ENCODE results near the gene EPHB3.
"Not testable (repeated sequence)": the region's sequence is repeated elsewhere in the genome, so short reads cannot be mapped to it uniquely, and the experiment has no call there.

Gene EPHB3

DNA sequence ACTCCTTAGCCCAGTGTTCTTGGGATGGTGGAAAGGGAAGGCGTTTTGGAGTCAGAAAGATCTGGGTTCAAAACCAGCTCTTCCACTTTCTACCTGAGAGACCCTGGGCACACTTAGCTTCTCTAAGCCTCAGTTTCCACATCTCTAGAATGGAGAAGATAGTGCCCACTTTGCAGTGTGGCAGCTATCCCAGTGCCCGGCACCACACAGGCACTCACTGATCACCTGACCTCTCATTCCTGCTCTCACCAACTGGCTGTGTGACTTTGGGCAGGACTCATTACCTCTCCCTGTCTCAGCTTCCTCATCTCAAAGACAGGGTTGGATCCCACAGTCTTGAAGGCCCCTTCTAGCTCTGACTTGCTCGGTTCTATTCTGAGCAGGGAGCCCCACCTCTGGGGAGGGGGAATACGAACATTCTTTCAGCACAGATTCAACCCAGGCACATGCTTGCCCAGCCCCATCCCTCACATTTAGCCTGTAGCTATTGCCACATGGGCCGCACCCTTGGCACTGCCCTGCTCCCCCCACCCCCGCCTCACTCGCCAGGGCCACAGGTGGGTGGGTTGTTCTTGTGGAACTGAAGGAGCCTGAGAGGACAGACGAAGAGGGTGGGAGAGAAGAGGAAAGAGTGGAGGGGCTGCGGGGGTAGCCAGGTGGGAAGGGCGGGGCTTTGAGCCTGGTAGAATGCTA is 39.2 kb downstream of the EPHB3 start:
- no peak for ATAC-seq

DNA sequence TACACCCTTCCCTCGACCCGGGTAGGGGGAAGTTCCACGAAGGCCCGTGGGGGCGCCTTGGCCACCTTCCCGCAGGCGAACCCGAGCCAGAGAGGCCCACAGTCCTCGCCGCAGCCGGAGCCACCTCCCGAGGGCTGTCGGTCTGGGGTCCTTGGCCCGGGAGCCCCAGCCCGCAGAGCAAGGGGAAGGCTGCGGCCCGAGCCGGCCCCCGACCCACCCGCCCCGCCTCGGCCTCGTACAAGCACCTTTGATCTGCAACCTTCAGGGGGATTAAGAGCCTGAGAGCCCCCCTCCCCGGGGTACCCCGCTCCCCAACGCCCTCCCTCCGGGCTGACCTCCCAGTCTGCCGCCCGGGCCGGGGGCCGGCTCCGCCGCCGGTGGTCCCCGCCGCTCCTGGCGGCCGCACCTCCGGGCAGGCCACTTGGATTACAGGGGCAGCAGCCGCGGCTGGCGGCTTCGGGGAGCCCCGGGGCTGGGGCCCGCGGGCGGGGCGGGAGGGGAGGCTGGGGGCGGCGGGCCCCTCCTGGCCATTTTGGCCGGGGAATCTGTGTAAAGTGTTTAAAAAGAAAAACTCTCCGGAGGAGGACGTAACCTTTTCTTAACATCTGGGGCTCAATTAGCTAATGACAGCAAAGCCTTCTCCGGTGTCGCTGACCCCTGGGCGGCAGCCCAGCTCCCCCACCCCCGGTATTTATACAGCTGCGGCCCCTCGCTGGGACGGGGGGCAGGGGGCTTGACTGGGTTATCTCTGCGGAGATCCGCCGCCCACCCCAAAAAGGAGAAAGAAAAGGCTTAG is 40.2 kb downstream of the EPHB3 start:
- no peak for ATAC-seq

DNA sequence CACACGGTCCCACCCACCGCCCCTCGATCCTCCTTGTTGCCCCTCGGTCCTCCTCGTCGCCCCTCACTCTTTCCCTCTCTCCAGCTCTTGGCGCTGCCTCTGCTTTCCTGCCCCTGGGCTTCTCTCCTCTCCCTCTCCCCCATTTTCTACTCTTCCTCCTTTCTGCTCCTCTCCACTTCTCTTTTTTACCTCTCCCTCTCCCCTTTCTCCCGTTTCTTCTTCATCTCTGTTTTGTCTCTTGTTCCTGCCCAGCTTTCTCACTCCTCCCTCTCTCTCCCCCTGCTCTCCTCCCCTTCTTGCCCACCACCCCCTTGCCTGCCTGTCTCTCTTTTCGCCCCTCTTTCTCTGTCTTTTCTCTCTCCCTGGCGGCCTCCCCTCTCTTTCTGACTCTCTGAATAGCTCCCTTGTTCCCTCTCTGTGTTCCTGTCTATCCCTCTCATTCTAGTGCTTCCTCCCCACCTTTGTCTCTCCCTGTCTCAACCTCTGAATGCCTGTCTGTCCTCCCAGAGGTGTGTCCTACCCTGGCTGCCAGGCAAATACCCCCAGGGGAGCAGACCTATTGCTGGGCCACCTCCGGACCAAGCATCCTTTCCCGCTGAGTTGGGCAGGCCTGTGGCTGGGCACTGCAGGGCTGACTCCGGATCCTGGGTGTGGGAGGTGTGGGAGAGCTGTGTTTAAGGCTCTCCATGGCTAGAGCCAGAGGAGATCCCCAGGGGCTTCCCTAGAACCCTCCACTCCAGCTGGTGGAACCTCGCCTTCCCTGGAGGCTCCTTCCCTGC is 41.0 kb downstream of the EPHB3 start:
- ATAC-seq: no peak

DNA sequence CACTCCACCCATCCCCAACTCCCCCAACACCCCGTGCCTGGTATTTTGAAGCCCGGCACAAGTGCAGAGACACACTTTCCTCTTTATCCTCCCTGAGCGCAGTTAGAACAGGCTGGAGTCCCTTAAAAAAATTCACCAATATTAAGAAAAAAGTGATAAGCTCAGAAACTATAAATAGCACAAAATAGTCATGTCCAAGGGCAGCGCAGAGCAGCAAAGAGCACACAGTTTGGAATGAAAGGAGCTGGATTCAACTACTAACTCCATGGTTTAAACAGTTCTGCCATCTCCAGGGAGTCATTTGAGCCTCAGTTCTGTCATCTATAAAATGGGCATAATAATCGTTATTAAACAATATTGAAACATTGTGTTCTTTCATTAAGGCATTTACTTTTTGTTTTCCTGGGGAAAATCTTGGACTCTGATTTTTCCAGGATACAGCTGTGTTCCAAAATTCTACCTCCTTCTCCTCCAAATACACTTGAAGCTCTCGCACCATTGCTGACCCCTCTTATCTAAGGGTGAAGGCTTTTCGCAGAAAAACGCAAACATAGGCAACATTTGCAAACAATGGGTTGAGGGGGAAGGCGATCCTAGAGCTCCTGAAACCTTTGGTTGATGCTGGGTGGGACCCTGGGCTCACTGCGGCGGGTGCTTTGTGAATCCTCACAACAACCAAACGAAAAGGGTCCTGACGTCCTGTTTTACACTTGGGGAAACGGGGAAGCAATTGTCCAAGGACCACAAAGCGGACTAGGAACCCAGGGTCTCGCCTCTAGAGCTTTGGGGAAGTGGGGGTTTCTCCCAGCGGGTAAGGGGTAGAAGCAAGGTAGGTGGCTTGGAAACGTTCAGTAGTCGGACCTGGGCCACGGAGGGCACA is 41.8 kb downstream of the EPHB3 start:
- no peak for ATAC-seq

DNA sequence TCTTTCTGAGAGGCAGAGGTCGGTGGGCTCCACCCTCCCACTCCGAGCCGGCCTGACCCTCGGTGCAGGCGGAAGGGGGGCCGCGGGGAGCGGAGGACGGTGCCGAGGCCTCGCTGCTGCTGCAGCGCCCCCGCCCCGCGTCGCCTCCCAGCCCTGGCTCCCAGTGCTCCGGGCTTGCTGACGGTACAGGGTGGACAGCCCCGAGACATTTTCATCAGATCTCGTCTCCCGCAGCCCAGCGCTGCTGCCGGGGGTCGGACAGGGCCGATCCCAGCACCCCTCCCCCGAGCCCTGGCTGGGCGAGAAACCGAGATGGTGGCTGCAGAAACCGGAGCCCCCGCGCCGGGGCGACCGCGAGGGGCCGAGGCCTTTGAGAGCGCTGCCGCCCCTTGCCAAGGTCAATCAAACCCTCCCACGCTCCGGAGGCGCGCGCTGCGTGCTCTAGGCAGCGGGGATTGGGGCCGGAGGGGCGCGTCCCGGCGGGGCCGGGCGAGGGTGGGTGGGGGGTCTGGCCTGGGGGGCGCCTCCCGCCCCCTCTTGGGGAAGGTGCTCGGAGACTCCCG is 42.5 kb downstream of the EPHB3 start:
- no peak for ATAC-seq

DNA sequence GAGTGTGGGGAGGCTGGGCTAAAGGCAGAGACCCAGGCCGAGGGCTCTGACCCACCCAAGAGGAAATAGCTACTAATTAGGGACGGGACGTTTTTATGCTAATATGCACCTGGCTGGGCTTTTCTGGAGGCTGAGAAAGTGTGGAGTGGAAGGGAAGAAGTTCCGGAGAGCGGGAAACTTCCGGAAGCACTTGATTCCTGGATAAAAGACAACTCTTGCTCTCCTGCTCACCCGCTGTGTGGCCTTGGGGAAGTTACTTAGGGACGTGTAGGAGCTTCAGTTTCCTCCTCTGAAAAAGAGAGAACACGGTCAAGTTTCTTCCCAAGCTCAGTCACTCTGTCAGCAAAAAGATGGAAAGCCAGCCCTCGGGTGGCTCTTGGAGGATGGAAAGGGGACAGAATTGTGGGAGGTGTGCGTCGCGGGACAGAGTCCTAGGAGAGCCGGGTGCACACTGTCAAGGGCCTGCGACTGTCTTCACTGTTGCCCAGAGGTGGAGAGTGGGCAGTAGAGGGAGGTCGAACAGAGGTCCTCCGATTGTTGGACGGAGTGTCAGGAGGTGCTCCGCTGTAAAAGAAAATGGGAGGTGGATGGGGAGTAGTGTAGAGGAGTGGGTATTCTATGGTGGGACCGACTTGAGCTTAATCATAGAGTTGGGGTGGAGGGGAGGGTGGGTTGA is 43.2 kb downstream of the EPHB3 start:
- no peak for ATAC-seq

DNA sequence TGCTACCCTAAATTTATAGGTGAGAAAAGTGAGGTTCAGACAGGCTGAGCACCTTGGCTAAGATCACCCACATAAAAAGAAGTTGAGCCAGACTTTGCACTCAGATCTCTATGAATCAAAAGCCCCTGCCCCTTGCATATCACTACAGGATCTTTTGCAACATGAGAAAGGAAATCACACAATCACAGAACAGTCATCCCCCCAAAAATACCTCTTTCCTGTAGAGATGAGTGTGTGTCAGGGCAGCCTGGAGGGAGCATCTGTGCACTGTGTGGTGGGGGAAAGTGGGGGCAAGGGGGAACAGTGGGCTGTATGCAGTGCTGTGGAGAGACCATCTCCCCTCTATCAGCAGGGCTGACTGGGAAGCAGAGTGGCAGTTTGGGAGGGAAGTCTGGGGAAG is 46.6 kb downstream of the EPHB3 start:
- no peak for ATAC-seq

DNA sequence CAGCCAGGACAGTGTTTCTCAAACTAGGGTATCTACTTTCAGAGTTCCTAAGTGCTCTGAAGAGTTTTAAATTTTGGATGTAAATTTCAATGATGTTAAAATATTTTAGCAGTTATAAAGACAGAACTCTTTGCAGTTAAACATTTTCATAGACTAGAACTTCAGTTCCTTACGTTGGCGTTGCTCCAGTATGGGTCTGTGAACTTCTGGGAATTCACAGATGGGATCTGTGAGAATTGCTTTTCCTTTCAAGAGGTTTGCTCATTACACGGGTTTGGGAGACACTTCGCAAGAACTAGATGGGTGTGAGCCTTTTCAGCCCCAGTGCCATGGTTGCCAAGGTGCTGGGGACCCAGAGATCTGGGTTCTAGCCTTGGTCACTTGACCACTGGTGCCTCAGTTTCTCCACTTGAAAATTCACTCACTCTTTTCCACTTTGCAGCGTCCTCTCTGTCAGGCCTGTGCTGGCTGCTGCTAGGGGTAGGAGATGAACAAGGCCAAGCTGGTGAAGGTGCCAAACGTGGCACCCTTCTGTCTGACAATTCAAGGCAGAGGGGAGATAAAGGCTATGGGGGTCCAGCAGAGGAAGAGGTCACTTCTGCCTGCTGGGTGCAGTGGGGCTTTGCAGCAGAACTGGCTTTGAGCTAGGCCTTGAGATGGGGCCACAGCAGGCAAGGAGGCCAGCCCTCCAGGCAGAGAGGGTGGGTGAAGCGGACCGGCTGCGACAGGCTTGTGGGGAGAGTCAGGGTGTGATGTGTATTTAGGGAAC is 48.1 kb downstream of the EPHB3 start:
- ATAC-seq: no peak

DNA sequence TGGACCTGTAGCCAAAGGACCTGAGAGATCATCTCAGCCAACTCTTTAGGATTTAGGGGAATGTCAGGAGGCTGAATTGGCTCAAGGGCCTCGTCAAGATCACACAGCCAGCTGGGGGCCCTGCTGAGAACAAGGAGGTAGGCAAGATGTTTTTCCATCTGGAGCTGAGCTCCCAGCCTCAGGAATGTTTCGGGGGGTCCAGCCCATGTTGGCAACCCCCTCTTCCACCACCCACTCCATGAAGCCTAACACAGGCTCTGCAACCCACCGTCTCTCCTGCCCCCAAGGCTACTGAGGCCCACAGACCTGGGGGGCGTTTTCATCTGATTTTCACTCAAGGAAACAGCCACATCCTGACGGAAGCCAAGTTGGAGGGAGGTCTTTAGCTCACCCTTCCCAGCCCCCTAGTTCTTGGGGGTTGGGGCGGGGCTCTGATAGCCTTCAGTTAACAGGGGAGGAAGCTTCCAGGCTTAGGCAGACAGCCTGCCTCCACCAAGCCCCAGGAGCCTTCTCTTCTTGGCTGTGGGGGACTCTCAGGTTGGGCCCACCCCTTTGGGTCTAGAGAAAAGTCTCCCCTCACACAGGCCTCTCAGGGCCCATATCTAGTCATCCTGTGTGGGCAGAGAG is 48.8 kb downstream of the EPHB3 start:
- no peak for ATAC-seq

DNA sequence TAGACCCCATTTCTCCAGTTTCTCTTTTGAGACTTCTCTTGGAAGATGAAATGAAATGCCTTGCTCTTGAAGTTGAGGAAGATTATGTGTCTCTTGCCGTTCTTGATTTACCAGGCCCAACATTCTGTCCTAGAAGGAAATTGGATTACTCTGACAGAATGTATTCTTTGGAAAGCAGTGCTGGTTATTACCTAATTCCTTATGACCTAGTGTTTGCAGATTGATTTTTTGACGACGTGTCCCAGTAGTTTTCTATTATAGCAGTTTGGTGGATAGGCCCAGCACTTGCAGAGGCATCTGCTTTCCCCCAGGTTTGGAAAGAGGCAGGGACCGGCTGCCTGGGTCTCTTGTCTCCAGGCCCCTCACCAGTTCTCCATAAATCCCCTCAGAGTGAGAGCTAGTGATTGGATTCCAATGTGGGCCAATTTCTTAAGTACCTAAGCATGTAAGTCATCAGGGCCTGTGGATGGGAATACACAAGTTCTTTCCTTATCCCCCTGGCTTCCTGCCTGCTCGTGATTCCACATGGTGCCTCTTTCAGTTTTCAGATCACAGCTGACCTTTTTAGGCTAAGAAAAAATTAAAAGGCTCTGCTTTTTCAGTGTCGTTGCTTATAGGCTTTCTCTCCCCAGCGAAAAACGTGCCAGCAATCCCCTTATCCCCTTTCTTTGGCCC is 50.2 kb downstream of the EPHB3 start:
- no peak for ATAC-seq

DNA sequence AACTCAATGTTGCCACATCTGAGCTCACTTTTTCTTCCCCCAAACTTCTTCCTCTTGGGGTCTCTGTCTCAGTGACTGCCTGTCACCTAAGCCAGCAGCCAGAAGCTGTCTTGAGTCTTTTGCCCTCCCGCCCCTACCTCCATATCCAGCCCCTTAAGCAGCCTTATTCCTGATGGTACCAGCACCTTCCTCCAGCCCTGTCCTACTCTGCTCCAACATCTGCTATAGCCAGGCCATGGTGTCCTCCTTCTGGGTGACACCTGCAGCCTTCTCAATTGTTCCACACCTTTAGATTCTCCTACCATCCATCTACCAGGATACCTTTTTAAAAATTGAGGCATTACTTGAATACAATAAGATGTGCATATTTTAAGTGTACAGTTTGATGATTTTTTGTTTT is 53.8 kb downstream of the EPHB3 start:
- ATAC-seq: no peak

DNA sequence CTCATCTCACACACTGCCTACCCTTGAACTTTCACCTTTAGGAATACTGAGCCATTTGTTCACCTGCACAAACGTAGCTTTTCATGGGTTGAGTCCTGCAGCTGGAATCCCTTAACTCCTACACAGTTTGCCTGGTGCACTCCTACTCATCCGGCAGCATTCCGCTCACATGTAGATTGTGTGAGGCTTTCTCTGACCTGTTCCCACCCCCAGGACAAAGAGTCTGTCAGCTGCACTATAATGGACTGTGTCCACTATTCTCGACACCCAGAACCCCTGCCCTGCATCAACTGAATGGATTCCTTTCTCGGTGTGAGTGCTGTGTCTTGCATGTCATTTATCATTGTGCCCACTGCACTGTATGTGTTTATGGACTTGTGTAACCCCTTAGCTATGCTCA is 54.9 kb downstream of the EPHB3 start:
- ATAC-seq: no peak

DNA sequence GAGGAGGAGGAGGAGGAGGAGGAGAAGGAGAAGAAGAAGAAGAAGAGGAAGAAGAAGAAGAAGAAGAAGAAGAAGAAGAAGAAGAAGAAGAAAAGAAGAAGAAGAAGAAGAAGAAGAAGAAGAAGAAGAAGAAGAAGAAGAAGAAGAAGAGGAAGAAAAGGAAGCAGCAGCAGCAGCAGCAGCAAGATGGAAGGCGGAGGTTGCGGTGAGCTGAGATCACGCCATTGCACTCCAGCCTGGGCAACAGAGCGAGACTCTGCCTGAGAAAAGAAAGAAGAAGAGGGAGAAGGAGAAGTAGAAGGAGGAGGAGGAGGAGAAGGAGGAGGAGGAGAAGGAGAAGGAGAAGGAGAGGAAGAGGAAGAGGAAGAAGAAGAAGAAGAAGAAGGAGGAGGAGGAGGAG is 55.7 kb downstream of the EPHB3 start:
- ATAC-seq: not testable (repeated sequence)

DNA sequence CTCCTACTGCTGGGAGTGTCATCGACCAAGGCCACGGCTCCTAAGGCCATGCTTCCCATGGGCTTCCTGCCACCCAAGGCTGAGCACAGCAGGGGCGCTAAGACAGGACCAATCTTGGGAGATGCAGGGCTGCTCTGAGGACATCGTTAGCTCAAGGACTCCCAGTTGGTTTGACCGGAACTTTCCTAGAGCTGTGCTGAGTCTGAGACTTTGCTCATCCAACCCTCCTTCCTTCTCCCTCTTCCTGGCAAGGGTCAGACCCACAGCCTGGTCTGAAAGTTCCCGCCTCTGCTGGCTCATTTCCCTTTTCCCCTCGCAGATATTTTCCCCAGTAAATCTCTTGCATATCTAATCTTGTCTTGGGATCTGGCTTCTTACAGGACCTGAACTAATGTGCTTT is 57.2 kb downstream of the EPHB3 start:
- ATAC-seq: no peak

DNA sequence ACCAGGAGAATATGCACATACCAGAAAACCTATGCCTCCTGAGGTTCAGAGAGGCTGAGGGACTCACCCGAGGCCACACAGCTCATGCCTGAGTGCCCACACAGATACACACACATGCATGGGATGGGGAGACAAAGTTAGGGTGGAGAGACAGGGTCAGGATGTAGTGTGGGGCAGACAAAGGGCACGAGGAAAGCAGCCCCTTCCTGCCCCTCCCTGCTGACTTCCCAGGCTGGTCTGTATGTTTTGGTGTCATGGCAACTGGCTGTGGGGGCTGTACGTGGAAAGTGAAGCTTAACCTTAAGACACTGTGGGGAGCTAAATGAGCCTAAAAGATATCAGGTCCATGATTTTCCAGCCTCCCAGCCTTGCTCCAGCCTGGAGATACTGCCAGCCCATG is 57.8 kb downstream of the EPHB3 start:
- ATAC-seq: no peak

DNA sequence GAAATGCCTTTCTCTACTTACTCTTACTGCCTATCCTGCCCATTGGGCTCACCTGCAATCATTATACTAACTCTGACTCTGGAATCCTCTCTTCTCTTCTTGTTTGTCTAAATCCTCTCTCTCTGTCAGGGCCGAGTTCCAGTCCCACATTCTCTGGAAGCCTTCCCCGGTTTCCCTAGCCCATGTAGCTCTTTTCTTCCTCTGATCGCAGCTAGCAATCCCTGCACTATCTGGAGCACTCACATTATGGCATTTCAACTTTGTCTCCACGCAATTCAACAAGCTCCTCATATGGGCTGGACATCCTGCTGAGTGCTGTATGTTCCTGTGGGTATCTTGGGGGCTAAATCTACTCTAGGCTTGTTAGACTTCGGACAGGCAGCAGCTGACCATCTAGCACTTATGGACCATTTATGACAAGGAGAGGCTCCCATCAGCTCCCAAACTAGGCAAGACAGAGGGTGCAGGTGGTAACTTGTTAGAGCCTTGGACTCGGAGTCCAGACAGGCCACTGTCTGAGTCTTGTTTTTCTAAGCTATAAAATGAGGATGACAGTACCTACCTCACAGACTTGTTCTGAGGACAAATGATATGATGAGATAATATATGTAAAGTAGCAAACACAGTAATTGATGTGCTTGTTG is 58.3 kb downstream of the EPHB3 start:
- ATAC-seq: no peak

DNA sequence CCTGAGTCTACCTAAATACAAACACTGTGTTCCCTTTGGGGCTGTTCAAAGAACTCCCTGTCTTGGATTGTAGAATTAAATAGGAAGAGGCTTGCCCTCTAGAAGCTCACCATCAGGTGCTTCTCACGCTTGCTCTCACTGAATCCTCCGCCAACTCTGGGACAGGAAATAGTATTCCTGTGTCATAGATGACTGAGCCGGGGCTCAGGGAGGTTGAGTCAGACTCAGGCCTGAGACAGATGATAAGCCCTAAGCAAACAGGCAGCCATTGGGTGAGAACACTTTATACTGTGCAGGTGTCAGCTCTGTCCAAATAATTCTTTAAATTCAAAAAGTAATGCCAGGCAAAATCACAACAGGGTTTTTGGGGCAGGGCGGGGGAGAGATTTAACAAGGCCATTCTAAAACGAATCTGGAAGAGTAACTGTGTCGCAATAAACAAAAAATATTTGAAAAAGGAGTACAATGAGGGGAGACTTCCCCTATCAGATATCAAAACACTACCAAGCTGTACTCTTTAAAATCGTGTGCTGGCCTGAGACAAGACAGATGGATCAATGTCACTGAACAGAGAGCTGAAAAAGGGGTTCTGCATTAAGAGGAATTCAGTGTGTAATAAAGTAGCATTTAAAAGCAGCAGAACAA is 59.0 kb downstream of the EPHB3 start:
- no peak for ATAC-seq

DNA sequence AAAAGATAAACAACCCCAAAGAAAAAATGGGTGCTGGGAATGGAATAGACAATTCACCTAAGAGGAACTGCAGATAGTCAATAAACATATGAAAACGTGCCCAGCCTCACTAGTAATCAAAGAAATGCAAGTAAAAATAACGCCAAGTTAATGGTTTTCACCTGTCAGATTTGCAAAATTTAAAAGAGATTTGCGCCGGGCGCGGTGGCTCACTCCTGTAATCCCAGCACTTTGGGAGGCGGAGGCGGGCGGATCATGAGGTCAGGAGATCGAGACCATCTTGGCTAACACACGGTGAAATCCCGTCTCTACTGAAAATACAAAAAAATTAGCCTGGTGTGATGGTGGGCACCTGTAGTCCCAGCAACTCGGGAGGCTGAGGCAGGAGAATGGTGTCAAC is 60.6 kb downstream of the EPHB3 start:
- not testable (repeated sequence) for ATAC-seq

DNA sequence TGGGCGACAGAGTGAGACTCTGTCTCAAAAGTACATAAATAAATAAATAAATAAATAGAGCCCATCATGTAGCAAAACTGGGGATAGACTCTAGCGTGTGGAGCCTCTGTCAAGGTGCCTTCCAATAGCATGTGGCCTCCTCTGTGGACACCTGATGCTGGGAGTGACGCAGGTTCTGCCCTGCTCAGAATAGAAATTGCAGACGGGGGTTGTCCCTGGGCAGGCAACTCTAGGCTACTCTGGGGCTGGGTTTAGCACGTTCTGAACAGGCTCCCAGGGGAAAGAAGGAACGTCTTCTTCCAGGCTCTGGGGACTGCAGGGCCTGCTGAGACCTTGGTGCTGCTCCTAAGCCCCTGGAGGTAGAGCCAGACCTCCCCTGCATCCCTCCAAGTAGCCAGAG is 65.3 kb downstream of the EPHB3 start:
- ATAC-seq: no peak
